Liver (tissue), 9 donors: ENCODE measurements around the gene NPEPL1. TPM values are rescaled to one million over a fixed set of nuclear protein-coding genes. Genes with fewer than 3 reads are reported as not detected.

ENCODE experiments used
- DNase-seq: peaks from one replicate; pipeline ENCODE4 v3.0.0-alpha.2; 2017; ENCODE audit warnings: low spot score
- H3K27ac ChIP-seq, 2 donors: one replicate each; pipeline ENCODE4 v1.7.0; 2013; ENCODE audit warnings: inconsistent platforms in 2 of 2, low read length in 2 of 2, control low read depth in 1 of 2, low read depth in 1 of 2, mild to moderate bottlenecking in 1 of 2
- H3K27me3 ChIP-seq, 4 donors: one replicate each; pipeline versions ENCODE4 v1.6.1 to v1.7.0; 2013; ENCODE audit warnings: low read length in 3 of 4, inconsistent platforms in 1 of 4, mild to moderate bottlenecking in 1 of 4, moderate library complexity in 1 of 4; ENCODE audit not compliant: control insufficient read depth in 4 of 4, insufficient read depth in 4 of 4
- H3K36me3 ChIP-seq, 4 donors: one replicate each; pipeline versions ENCODE4 v1.6.1 to v1.7.0; 2013; ENCODE audit warnings: low read length in 3 of 4, mild to moderate bottlenecking in 3 of 4, low read depth in 1 of 4, moderate library complexity in 1 of 4; ENCODE audit not compliant: control insufficient read depth in 4 of 4, insufficient read depth in 3 of 4
- H3K4me1 ChIP-seq, 4 donors: one replicate each; pipeline versions ENCODE4 v1.6.1 to v1.7.0; 2013; ENCODE audit warnings: low read length in 3 of 4, mild to moderate bottlenecking in 3 of 4, moderate library complexity in 1 of 4; ENCODE audit not compliant: control insufficient read depth in 4 of 4, insufficient read depth in 4 of 4
- H3K4me3 ChIP-seq, 3 donors: one replicate each; pipeline versions ENCODE4 v1.6.1 to v1.7.0; 2013; ENCODE audit warnings: low read length in 3 of 3, control low read depth in 1 of 3, low read depth in 1 of 3, mild to moderate bottlenecking in 1 of 3
- H3K9ac ChIP-seq, 2 donors: one replicate each; pipeline ENCODE4 v1.7.0; 2013; ENCODE audit warnings: low read length in 2 of 2, mild to moderate bottlenecking in 2 of 2, moderate library complexity in 2 of 2, control low read depth in 1 of 2, low read depth in 1 of 2
- H3K9me3 ChIP-seq, 4 donors: one replicate each; pipeline versions ENCODE4 v1.6.1 to v1.7.0; 2013; ENCODE audit warnings: low read length in 3 of 4; ENCODE audit not compliant: control insufficient read depth in 4 of 4
- EGR1 ChIP-seq, 2 donors: IDR thresholded peaks; 2 replicates each; pipeline ENCODE4 v1.6.1; 2016 to 2018; ENCODE audit warnings: antibody characterized with exemption in 2 of 2, low read depth in 2 of 2
- FOXA1 ChIP-seq: IDR thresholded peaks from 2 replicates; pipeline ENCODE4 v1.6.1; 2016; ENCODE audit warnings: antibody characterized with exemption
- FOXA2 ChIP-seq: IDR thresholded peaks from 2 replicates; pipeline ENCODE4 v1.6.1; 2016; ENCODE audit warnings: antibody characterized with exemption
- GABPA ChIP-seq, 2 donors: IDR thresholded peaks in 1 of 2; conservative IDR thresholded peaks in 1 of 2; 2 replicates each; pipeline ENCODE4 v1.6.1; 2016; ENCODE audit warnings: antibody characterized with exemption in 2 of 2, mild to moderate bottlenecking in 1 of 2, moderate library complexity in 1 of 2
- HNF4A ChIP-seq, 2 donors: conservative IDR thresholded peaks; 2 replicates each; pipeline ENCODE4 v1.6.1; 2016; ENCODE audit warnings: antibody characterized with exemption in 2 of 2, mild to moderate bottlenecking in 2 of 2
- HNF4G ChIP-seq: IDR thresholded peaks from 2 replicates; pipeline ENCODE4 v1.6.1; 2016; ENCODE audit warnings: antibody characterized with exemption
- JUND ChIP-seq, 2 donors: IDR thresholded peaks; 2 replicates each; pipeline ENCODE4 v1.6.1; 2016; ENCODE audit warnings: antibody characterized with exemption in 2 of 2
- NR2F2 ChIP-seq: IDR thresholded peaks from 2 replicates; pipeline ENCODE4 v1.6.1; 2016; ENCODE audit warnings: antibody characterized with exemption
- RAD21 ChIP-seq, 2 donors: IDR thresholded peaks; 2 replicates each; pipeline ENCODE4 v1.6.1; 2016; ENCODE audit warnings: antibody characterized with exemption in 2 of 2, mild to moderate bottlenecking in 2 of 2
- RXRA ChIP-seq, 2 donors: IDR thresholded peaks; 2 replicates each; pipeline ENCODE4 v1.6.1; 2017 to 2018; ENCODE audit warnings: antibody characterized with exemption in 2 of 2, mild to moderate bottlenecking in 1 of 2
- SP1 ChIP-seq: IDR thresholded peaks from 2 replicates; pipeline ENCODE4 v1.6.1; 2018; ENCODE audit warnings: antibody characterized with exemption, mild to moderate bottlenecking
- TAF1 ChIP-seq: conservative IDR thresholded peaks from 2 replicates; pipeline ENCODE4 v1.6.1; 2016; ENCODE audit warnings: antibody characterized with exemption, mild to moderate bottlenecking
- YY1 ChIP-seq: IDR thresholded peaks from 2 replicates; pipeline ENCODE4 v1.6.1; 2016; ENCODE audit warnings: antibody characterized with exemption, mild to moderate bottlenecking
- WGBS: extraction: QIAGEN DNeasy Blood & Tissue Kit; methylation state at CpG from one replicate; pipeline ENCODE4 v1.1.7; 2013; 5-methylcytosine and 5-hydroxymethylcytosine counted together
- polyA plus RNA-seq, 2 donors: library from polyadenylated mRNA; stranded (reverse) in 1 of 2; unstranded in 1 of 2; fragments of 200-250 nt in 1 of 2; fragments of >200 nt in 1 of 2; fragmentation: Nextera tagmentation in 1 of 2; extraction: Ambion mirVana in 1 of 2; gene quantifications; one replicate each; pipeline versions ENCODE4 v1.2.1 to v1.2.3, GENCODE V29; 2013 to 2015
- total RNA-seq, 2 donors: library from RNA; depleted of rRNA; stranded (reverse); fragments of >200 nt; gene quantifications; one replicate each; pipeline ENCODE4 v1.2.3, GENCODE V29; 2014
- TF ChIP-seq, protein P1 (sequence below): IDR thresholded peaks from 2 replicates; pipeline ENCODE4 v1.6.1; 2016; ENCODE audit warnings: antibody characterized with exemption, mild to moderate bottlenecking
- TF ChIP-seq, protein P2 (sequence below): IDR thresholded peaks from 2 replicates; pipeline ENCODE4 v1.6.1; 2016; ENCODE audit warnings: antibody characterized with exemption
- TF ChIP-seq, protein P3 (sequence below): fragments of 150-350 bp; IDR thresholded peaks from 2 replicates; pipeline ENCODE4 v1.5.1; 2017; ENCODE audit warnings: improper control_type of control experiment, low read depth, low read length; ENCODE audit not compliant: missing input control
- TF ChIP-seq, protein P4 (sequence below): IDR thresholded peaks from 2 replicates; pipeline ENCODE4 v1.6.1; 2016; ENCODE audit warnings: antibody characterized with exemption
- TF ChIP-seq, protein P5 (sequence below): IDR thresholded peaks from 2 replicates; pipeline ENCODE4 v1.6.1; 2016; ENCODE audit warnings: antibody characterized with exemption
- donor health status: healthy.
- donor health status: healthy.
- donor health status: healthy.
- donor health status: healthy.
- donor health status: healthy.

NPEPL1 gene
- total and polyA plus RNA-seq, 4 donors = 8.0 to 13.3 (median 10.9) TPM

DNA sequence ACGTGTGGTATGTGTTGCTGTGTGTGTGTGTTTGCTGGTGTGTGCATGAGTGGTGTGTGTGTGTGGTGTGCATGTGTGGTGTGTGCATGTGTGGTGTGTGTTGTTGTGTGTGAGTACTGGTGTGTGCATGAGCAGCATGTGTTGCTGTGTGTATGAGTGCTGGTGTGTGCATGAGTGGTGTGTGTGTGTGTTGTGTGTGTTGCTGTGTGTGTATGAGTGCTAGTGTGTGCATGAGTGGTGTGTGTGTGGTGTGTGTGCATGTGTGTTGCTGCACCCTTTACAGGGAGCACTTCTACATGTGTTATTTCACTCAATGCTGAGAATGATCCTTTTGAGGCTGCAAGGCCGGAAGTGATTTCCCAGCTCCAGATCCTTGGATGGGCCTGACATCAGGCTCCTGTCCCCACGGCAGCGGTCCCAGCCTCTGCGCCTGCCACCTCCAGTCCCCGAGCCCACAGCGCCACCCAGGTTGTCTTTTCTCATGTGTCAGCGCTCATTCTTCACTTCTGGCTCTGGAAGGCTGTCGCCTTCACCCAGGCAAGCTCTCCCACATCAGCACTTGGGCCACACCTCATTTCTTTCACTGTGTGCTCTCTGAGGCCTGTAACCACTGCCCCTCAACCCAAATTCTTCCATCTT, 2.6 kb downstream of the NPEPL1 start:
- no peak for DNase-seq
- WGBS = 98% methylated on average over 9 of the region's 9 CpGs
- Histone ChIP-seq H3K4me1 (peaks cover 5 to 17% (median 13%) of the 10 kb centered on the region in 4 donors), H3K9me3 (no peaks in the 10 kb centered on the region), H3K36me3 (peaks cover 2 to 41% (median 17%) of the 10 kb centered on the region in 4 donors), H3K27me3 (no peaks in the 10 kb centered on the region), H3K9ac (no peak overlapping the region), H3K4me3 (no peak overlapping the region), H3K27ac (no peak overlapping the region)
- no peak for TF ChIP-seq YY1
- TF ChIP-seq, protein P1, sequence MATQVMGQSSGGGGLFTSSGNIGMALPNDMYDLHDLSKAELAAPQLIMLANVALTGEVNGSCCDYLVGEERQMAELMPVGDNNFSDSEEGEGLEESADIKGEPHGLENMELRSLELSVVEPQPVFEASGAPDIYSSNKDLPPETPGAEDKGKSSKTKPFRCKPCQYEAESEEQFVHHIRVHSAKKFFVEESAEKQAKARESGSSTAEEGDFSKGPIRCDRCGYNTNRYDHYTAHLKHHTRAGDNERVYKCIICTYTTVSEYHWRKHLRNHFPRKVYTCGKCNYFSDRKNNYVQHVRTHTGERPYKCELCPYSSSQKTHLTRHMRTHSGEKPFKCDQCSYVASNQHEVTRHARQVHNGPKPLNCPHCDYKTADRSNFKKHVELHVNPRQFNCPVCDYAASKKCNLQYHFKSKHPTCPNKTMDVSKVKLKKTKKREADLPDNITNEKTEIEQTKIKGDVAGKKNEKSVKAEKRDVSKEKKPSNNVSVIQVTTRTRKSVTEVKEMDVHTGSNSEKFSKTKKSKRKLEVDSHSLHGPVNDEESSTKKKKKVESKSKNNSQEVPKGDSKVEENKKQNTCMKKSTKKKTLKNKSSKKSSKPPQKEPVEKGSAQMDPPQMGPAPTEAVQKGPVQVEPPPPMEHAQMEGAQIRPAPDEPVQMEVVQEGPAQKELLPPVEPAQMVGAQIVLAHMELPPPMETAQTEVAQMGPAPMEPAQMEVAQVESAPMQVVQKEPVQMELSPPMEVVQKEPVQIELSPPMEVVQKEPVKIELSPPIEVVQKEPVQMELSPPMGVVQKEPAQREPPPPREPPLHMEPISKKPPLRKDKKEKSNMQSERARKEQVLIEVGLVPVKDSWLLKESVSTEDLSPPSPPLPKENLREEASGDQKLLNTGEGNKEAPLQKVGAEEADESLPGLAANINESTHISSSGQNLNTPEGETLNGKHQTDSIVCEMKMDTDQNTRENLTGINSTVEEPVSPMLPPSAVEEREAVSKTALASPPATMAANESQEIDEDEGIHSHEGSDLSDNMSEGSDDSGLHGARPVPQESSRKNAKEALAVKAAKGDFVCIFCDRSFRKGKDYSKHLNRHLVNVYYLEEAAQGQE = no peak
- no peak for TF ChIP-seq TAF1

DNA sequence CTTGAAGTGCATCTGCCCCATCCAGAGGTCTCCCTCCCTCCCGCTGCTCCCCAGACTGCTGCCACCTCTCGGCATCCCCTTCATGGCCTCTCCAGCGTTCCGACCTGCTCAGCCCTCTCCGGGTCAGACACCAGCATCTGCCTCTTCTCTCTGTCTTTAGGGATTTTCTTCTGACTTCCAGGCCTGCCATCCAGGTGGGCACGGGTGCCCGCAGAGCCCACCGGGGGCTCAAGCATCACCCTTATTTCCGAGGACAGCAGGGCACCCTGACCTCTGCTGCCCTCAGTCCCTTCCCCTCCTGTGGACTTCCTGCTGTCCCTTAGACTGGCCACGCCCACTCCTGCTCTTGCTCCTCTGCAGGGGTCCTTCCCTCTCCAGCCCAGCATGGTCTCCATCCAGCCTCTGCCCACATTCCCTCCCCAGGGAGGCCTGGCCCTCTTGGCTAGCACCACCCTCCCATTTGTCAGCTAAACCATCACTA, 3.3 kb downstream of the NPEPL1 start:
- 92% methylated on average over 10 of the region's 10 CpGs for WGBS

More for the DNA sequence above, 3.3 kb downstream of the NPEPL1 start:
- Histone ChIP-seq H3K4me1 (peaks cover 5 to 17% (median 13%) of the 10 kb centered on the region in 4 donors), H3K4me3 (no peak overlapping the region), H3K27me3 (no peaks in the 10 kb centered on the region), H3K9ac (no peak overlapping the region), H3K27ac (no peak overlapping the region), H3K36me3 (peaks cover 2 to 47% (median 18%) of the 10 kb centered on the region in 4 donors), H3K9me3 (no peaks in the 10 kb centered on the region)
- DNase-seq = no peak
- TF ChIP-seq GABPA (IDR thresholded peaks at IDR 0.05 in 1 of 2, conservative IDR thresholded peaks at IDR 0.05 in 1 of 2) (no peak), HNF4A (conservative IDR thresholded peaks at IDR 0.05) (no peak), EGR1 (IDR thresholded peaks at IDR 0.05; ENCODE audit: low read depth in 2 of 2) (no peak), FOXA1 (no peak), JUND (IDR thresholded peaks at IDR 0.05) (no peak), HNF4G (no peak), RAD21 (IDR thresholded peaks at IDR 0.05) (no peak), RXRA (IDR thresholded peaks at IDR 0.05) (no peak), NR2F2 (no peak), TAF1 (no peak), YY1 (no peak), SP1 (no peak), FOXA2 (no peak)
- TF ChIP-seq, protein P2, sequence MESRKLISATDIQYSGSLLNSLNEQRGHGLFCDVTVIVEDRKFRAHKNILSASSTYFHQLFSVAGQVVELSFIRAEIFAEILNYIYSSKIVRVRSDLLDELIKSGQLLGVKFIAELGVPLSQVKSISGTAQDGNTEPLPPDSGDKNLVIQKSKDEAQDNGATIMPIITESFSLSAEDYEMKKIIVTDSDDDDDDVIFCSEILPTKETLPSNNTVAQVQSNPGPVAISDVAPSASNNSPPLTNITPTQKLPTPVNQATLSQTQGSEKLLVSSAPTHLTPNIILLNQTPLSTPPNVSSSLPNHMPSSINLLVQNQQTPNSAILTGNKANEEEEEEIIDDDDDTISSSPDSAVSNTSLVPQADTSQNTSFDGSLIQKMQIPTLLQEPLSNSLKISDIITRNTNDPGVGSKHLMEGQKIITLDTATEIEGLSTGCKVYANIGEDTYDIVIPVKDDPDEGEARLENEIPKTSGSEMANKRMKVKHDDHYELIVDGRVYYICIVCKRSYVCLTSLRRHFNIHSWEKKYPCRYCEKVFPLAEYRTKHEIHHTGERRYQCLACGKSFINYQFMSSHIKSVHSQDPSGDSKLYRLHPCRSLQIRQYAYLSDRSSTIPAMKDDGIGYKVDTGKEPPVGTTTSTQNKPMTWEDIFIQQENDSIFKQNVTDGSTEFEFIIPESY = no peak
- TF ChIP-seq, protein P3, sequence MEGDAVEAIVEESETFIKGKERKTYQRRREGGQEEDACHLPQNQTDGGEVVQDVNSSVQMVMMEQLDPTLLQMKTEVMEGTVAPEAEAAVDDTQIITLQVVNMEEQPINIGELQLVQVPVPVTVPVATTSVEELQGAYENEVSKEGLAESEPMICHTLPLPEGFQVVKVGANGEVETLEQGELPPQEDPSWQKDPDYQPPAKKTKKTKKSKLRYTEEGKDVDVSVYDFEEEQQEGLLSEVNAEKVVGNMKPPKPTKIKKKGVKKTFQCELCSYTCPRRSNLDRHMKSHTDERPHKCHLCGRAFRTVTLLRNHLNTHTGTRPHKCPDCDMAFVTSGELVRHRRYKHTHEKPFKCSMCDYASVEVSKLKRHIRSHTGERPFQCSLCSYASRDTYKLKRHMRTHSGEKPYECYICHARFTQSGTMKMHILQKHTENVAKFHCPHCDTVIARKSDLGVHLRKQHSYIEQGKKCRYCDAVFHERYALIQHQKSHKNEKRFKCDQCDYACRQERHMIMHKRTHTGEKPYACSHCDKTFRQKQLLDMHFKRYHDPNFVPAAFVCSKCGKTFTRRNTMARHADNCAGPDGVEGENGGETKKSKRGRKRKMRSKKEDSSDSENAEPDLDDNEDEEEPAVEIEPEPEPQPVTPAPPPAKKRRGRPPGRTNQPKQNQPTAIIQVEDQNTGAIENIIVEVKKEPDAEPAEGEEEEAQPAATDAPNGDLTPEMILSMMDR = no peak
- TF ChIP-seq, protein P1 = no peak
- TF ChIP-seq, protein P4, sequence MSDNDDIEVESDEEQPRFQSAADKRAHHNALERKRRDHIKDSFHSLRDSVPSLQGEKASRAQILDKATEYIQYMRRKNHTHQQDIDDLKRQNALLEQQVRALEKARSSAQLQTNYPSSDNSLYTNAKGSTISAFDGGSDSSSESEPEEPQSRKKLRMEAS = no peak
- TF ChIP-seq, protein P5, sequence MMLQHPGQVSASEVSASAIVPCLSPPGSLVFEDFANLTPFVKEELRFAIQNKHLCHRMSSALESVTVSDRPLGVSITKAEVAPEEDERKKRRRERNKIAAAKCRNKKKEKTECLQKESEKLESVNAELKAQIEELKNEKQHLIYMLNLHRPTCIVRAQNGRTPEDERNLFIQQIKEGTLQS = no peak
